SK-N-SH (cell line): ENCODE results near the gene CDC42BPG. TPM values are rescaled to one million over a fixed set of nuclear protein-coding genes. Genes with fewer than 3 reads are reported as not detected.

Source experiments
- CTCF ChIA-PET: fragments of 300-600, 350-600 bp; formaldehyde crosslinking; extraction: SDS; loops from one replicate; lab custom pipeline; 2021; lab: Yijun Ruan, JAX
- POLR2A ChIA-PET: fragments of 350-600 bp; sonication (Branson Sonifier 250); formaldehyde crosslinking; extraction: SDS; loops from one replicate; lab custom pipeline; 2020; ENCODE audit warnings: antibody characterized with exemption, inconsistent platforms; lab: Yijun Ruan, JAX
- DNase-seq: peaks from one replicate; pipeline ENCODE4 v3.0.0; 2012
- H2AFZ ChIP-seq: fragments of 200-600 bp; sonication (generic); 2 replicates; pipeline ENCODE4 v1.8.1; 2016; ENCODE audit warnings: antibody characterized with exemption, mild to moderate bottlenecking, low read depth
- H3F3A ChIP-seq: fragments of 200-600 bp; sonication (generic); replicated peaks from 2 replicates; pipeline ENCODE3; 2016; ENCODE audit warnings: antibody characterized with exemption, mild to moderate bottlenecking; ENCODE audit not compliant: insufficient read depth
- H3K27ac ChIP-seq, 2 experiments: fragments of 200-500 bp in 1 of 2; fragments of 200-600 bp in 1 of 2; sonication (Bioruptor generic) in 1 of 2; sonication (generic), shearing (Covaris generic) in 1 of 2; 2 replicates each; pipeline versions ENCODE4 v1.5.1 to v1.6.1; 2014 to 2016; ENCODE audit warnings: low read depth in 2 of 2, inconsistent platforms in 1 of 2, low read length in 1 of 2, mild to moderate bottlenecking in 1 of 2, mixed read lengths in 1 of 2
- H3K27me3 ChIP-seq: fragments of 200-600 bp; sonication (generic), shearing (Covaris generic); 2 replicates; pipeline ENCODE4 v1.6.1; 2016; ENCODE audit warnings: mixed run types; ENCODE audit not compliant: insufficient read depth
- H3K36me3 ChIP-seq, 2 experiments: fragments of 200-500 bp in 1 of 2; fragments of 200-600 bp in 1 of 2; sonication (Bioruptor generic) in 1 of 2; sonication (generic) in 1 of 2; replicated peaks in 1 of 2; 2 replicates each; pipeline versions ENCODE3 to v1.5.1; 2014 to 2016; ENCODE audit warnings: low read length in 1 of 2, mild to moderate bottlenecking in 1 of 2; ENCODE audit not compliant: insufficient read depth in 2 of 2, control insufficient read depth in 1 of 2
- H3K4me1 ChIP-seq, 2 experiments: fragments of 200-500 bp in 1 of 2; fragments of 200-600 bp in 1 of 2; sonication (Bioruptor generic) in 1 of 2; sonication (generic), shearing (Covaris generic) in 1 of 2; 2 replicates each; pipeline versions ENCODE4 v1.5.1 to v1.6.1; 2014 to 2016; ENCODE audit warnings: low read depth in 1 of 2, low read length in 1 of 2, mixed run types in 1 of 2; ENCODE audit not compliant: insufficient read depth in 2 of 2, control insufficient read depth in 1 of 2
- H3K4me2 ChIP-seq: fragments of 200-600 bp; sonication (generic), shearing (Covaris generic); 2 replicates; pipeline ENCODE4 v1.6.1; 2017; ENCODE audit warnings: mixed run types
- H3K4me3 ChIP-seq, 2 experiments: fragments of 200-500 bp in 1 of 2; fragments of 200-600 bp in 1 of 2; sonication (Bioruptor generic) in 1 of 2; sonication (generic), shearing (Covaris generic) in 1 of 2; 2 replicates each; pipeline versions ENCODE4 v1.5.1 to v1.8.1; 2014 to 2016; ENCODE audit warnings: low read depth in 2 of 2, inconsistent platforms in 1 of 2, low read length in 1 of 2, mild to moderate bottlenecking in 1 of 2, mixed read lengths in 1 of 2, moderate library complexity in 1 of 2
- H3K79me2 ChIP-seq: fragments of 200-600 bp; sonication (generic); 2 replicates; pipeline ENCODE4 v1.8.1; 2017; ENCODE audit warnings: mild to moderate bottlenecking; ENCODE audit not compliant: insufficient read depth
- H3K9ac ChIP-seq: fragments of 200-600 bp; sonication (generic); 2 replicates; pipeline ENCODE4 v1.6.1; 2017; ENCODE audit warnings: mixed run types
- H3K9me2 ChIP-seq: fragments of 200-600 bp; sonication (generic); 2 replicates; pipeline ENCODE4 v1.6.1; 2017; ENCODE audit warnings: mixed run types
- H3K9me3 ChIP-seq: fragments of 200-600 bp; sonication (generic); 2 replicates; pipeline ENCODE4 v1.6.1; 2017; ENCODE audit warnings: mixed run types, mild to moderate bottlenecking, moderate library complexity
- H4K20me1 ChIP-seq: fragments of 200-600 bp; sonication (generic); 2 replicates; pipeline ENCODE4 v1.6.1; 2017; ENCODE audit warnings: mild to moderate bottlenecking, mixed run types; ENCODE audit not compliant: insufficient read depth
- CHD2 ChIP-seq: fragments of 150-350 bp; IDR thresholded peaks from 2 replicates; pipeline ENCODE4 v1.6.1; 2018; ENCODE audit warnings: low read length; ENCODE audit not compliant: partially characterized antibody
- CTCF ChIP-seq: fragments of 200-600 bp; sonication (generic); IDR thresholded peaks from 2 replicates; pipeline ENCODE4 v1.6.1; 2017; ENCODE audit warnings: antibody characterized with exemption, mild to moderate bottlenecking, moderate library complexity
- EZH2phosphoT487 ChIP-seq: fragments of 200-600 bp; sonication (generic); IDR thresholded peaks from 2 replicates; pipeline ENCODE4 v1.6.1; 2017; ENCODE audit warnings: low read depth, mixed run types, mild to moderate bottlenecking, antibody characterized with exemption, moderate library complexity, borderline replicate concordance
- FOXJ3 ChIP-seq: sonication (generic); formaldehyde crosslinking; IDR thresholded peaks from 2 replicates; pipeline ENCODE4 v1.5.1; 2020; ENCODE audit warnings: mild to moderate bottlenecking, missing genetic modification reagents
- GABPA ChIP-seq: IDR thresholded peaks from 2 replicates; pipeline ENCODE4 v1.4.0; 2012; ENCODE audit warnings: low read depth, mild to moderate bottlenecking
- GATA2 ChIP-seq: sonication (generic); formaldehyde crosslinking; IDR thresholded peaks from 2 replicates; pipeline ENCODE4 v1.5.0; 2020; ENCODE audit warnings: mild to moderate bottlenecking, missing genetic modification reagents
- MXI1 ChIP-seq: IDR thresholded peaks from 2 replicates; pipeline ENCODE4 v1.6.1; 2012; ENCODE audit warnings: mild to moderate bottlenecking, low read depth, low read length, improper control_type of control experiment
- POLR2AphosphoS5 ChIP-seq: IDR thresholded peaks from 2 replicates; pipeline ENCODE4 v1.6.1; 2012; ENCODE audit warnings: low read depth, low read length
- RFX5 ChIP-seq: IDR thresholded peaks from 2 replicates; pipeline ENCODE4 v1.6.1; 2012; ENCODE audit warnings: mild to moderate bottlenecking, improper control_type of control experiment, low read length
- SMC3 ChIP-seq: IDR thresholded peaks from 2 replicates; pipeline ENCODE4 v1.6.1; 2012; ENCODE audit warnings: low read depth, low read length, improper control_type of control experiment
- TAF1 ChIP-seq: IDR thresholded peaks from 2 replicates; pipeline ENCODE4 v1.6.1; 2012; ENCODE audit warnings: low read depth, mild to moderate bottlenecking, low read length, moderate library complexity, borderline replicate concordance
- TEAD4 ChIP-seq: IDR thresholded peaks from 2 replicates; pipeline ENCODE4 v1.4.0; 2012; ENCODE audit warnings: mild to moderate bottlenecking, borderline replicate concordance; ENCODE audit not compliant: insufficient read depth
- YY1 ChIP-seq: IDR thresholded peaks from 2 replicates; pipeline ENCODE4 v1.4.0; 2012; ENCODE audit warnings: low read depth, mild to moderate bottlenecking
- WGBS: methylation state at CpG from one replicate; pipeline ENCODE4 v1.1.6; 2017; ENCODE audit warnings: low lambda C conversion rate; 5-methylcytosine and 5-hydroxymethylcytosine counted together
- polyA plus RNA-seq, 3 experiments: library from polyadenylated mRNA; depleted of rRNA; stranded (reverse); fragments of >200 nt; gene quantifications; 2 replicates each; pipeline ENCODE4 v1.2.3, GENCODE V29; 2012
- TF ChIP-seq, protein P1 (sequence below): IDR thresholded peaks from 2 replicates; pipeline ENCODE4; 2012
- TF ChIP-seq, protein P2 (sequence below): IDR thresholded peaks from 2 replicates; pipeline ENCODE4 v1.4.0; 2012; ENCODE audit warnings: low read depth
- TF ChIP-seq, protein P3 (sequence below): IDR thresholded peaks from 2 replicates; pipeline ENCODE4 v1.4.0; 2012; ENCODE audit warnings: low read depth, borderline replicate concordance

Gene CDC42BPG
- polyA plus RNA-seq, 1 of the 3 experiments (the other 2 are of a cell fraction) = 0.33 TPM

- Histone ChIP-seq H3K9me2 (no peaks in the 10 kb centered on the region), H3K4me2 (no peak overlapping the region), H3K4me3 (no peak overlapping the region), H3F3A (peaks cover 5% of the 10 kb centered on the region), H4K20me1 (no peaks in the 10 kb centered on the region), H3K79me2 (no peaks in the 10 kb centered on the region), H3K4me1 (peaks cover 0 to 15% of the 10 kb centered on the region in 2 experiments; a peak in 1 of 4 replicates), H3K27me3 (no peaks in the 10 kb centered on the region), H3K9me3 (no peaks in the 10 kb centered on the region), H2AFZ (no peak overlapping the region), H3K36me3 (no peaks in the 10 kb centered on the region), H3K27ac (no peak overlapping the region), H3K9ac (no peak overlapping the region)
- no peak for TF ChIP-seq RFX5
- TF ChIP-seq FOXJ3 (CRISPR knock-in tag) = no peak
- TF ChIP-seq, protein P1, sequence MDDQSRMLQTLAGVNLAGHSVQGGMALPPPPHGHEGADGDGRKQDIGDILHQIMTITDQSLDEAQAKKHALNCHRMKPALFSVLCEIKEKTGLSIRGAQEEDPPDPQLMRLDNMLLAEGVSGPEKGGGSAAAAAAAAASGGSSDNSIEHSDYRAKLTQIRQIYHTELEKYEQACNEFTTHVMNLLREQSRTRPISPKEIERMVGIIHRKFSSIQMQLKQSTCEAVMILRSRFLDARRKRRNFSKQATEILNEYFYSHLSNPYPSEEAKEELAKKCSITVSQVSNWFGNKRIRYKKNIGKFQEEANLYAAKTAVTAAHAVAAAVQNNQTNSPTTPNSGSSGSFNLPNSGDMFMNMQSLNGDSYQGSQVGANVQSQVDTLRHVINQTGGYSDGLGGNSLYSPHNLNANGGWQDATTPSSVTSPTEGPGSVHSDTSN = no peak
- TF ChIP-seq SMC3 = no peak
- no peak for TF ChIP-seq YY1
- TF ChIP-seq, protein P2, sequence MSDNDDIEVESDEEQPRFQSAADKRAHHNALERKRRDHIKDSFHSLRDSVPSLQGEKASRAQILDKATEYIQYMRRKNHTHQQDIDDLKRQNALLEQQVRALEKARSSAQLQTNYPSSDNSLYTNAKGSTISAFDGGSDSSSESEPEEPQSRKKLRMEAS = no peak
- no peak for TF ChIP-seq EZH2phosphoT487
- TF ChIP-seq CHD2 = no peak
- TF ChIP-seq POLR2AphosphoS5 = no peak
- no peak for TF ChIP-seq GABPA
- no peak for TF ChIP-seq TAF1
- TF ChIP-seq MXI1 = no peak
- no peak for TF ChIP-seq CTCF
- TF ChIP-seq TEAD4 = no peak
- TF ChIP-seq, protein P3, sequence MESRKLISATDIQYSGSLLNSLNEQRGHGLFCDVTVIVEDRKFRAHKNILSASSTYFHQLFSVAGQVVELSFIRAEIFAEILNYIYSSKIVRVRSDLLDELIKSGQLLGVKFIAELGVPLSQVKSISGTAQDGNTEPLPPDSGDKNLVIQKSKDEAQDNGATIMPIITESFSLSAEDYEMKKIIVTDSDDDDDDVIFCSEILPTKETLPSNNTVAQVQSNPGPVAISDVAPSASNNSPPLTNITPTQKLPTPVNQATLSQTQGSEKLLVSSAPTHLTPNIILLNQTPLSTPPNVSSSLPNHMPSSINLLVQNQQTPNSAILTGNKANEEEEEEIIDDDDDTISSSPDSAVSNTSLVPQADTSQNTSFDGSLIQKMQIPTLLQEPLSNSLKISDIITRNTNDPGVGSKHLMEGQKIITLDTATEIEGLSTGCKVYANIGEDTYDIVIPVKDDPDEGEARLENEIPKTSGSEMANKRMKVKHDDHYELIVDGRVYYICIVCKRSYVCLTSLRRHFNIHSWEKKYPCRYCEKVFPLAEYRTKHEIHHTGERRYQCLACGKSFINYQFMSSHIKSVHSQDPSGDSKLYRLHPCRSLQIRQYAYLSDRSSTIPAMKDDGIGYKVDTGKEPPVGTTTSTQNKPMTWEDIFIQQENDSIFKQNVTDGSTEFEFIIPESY = no peak
- no peak for TF ChIP-seq GATA2
- DNase-seq = no peak
- ChIA-PET CTCF (interaction anchor here (0.6 to 26.7 kb wide), 3 partner anchors 22 to 227 kb away, joined by 3 to 530 read pairs (median 3); partner anchors contain the start of genes CDC42BPG and ZNHIT2), POLR2A (no interaction called here)
- WGBS = 94% methylated on average over 6 of the region's 7 CpGs
Observed at GRCh38 chr11:64890522-64890939, 46.1 kb upstream of the CDC42BPG start.
